ENCODE measurements around the gene FAM171A1.

Gene FAM171A1

GRCh38 chr10:15201589-15202300, 169.3 kb downstream of the FAM171A1 start:
- Histone ChIP-seq H3K4me1 (ENCODE audit: control insufficient read depth, insufficient read depth, low read length) (no peaks in the 10 kb centered on the region), H3K9ac (ENCODE audit: low read length) (no peak overlapping the region), H3K9me3 (ENCODE audit: control insufficient read depth, low read length) (no peaks in the 10 kb centered on the region), H3K27me3 (ENCODE audit: control insufficient read depth, insufficient read depth, low read length) (no peaks in the 10 kb centered on the region), H3K36me3 (ENCODE audit: control insufficient read depth, insufficient read depth, low read length) (no peaks in the 10 kb centered on the region), H3K4me3 (ENCODE audit: low read length) (no peak overlapping the region)

GRCh38 chr10:15200626-15201025, 170.5 kb downstream of the FAM171A1 start:
- Histone ChIP-seq H3K9me3 (ENCODE audit: control insufficient read depth, low read length) (no peaks in the 10 kb centered on the region), H3K4me1 (ENCODE audit: control insufficient read depth, insufficient read depth, low read length) (no peaks in the 10 kb centered on the region), H3K9ac (ENCODE audit: low read length) (no peak overlapping the region), H3K4me3 (ENCODE audit: low read length) (no peak overlapping the region), H3K36me3 (ENCODE audit: control insufficient read depth, insufficient read depth, low read length) (no peaks in the 10 kb centered on the region), H3K27me3 (ENCODE audit: control insufficient read depth, insufficient read depth, low read length) (no peaks in the 10 kb centered on the region)

GRCh38 chr10:15197911-15198310, 173.2 kb downstream of the FAM171A1 start:
- H3K36me3 ChIP-seq (ENCODE audit: control insufficient read depth, insufficient read depth, low read length), result no peaks in the 10 kb centered on the region
- no peak overlapping the region for H3K9ac ChIP-seq (ENCODE audit: low read length)
- H3K27me3 ChIP-seq (ENCODE audit: control insufficient read depth, insufficient read depth, low read length), result no peaks in the 10 kb centered on the region
- H3K9me3 ChIP-seq (ENCODE audit: control insufficient read depth, low read length), result no peaks in the 10 kb centered on the region
- H3K4me1 ChIP-seq (ENCODE audit: control insufficient read depth, insufficient read depth, low read length), result no peaks in the 10 kb centered on the region
- no peak overlapping the region for H3K4me3 ChIP-seq (ENCODE audit: low read length)

- Histone ChIP-seq H3K4me1 (ENCODE audit: control insufficient read depth, insufficient read depth, low read length) (no peaks in the 10 kb centered on the region), H3K36me3 (ENCODE audit: control insufficient read depth, insufficient read depth, low read length) (no peaks in the 10 kb centered on the region), H3K4me3 (ENCODE audit: low read length) (no peak overlapping the region), H3K9me3 (ENCODE audit: control insufficient read depth, low read length) (no peaks in the 10 kb centered on the region), H3K27me3 (ENCODE audit: control insufficient read depth, insufficient read depth, low read length) (no peaks in the 10 kb centered on the region), H3K9ac (ENCODE audit: low read length) (no peak overlapping the region)
Observed at GRCh38 chr10:15197276-15197675, 173.8 kb downstream of the FAM171A1 start.

- Histone ChIP-seq H3K4me3 (ENCODE audit: low read length) (no peak overlapping the region), H3K9ac (ENCODE audit: low read length) (no peak overlapping the region), H3K36me3 (ENCODE audit: control insufficient read depth, insufficient read depth, low read length) (no peaks in the 10 kb centered on the region), H3K4me1 (ENCODE audit: control insufficient read depth, insufficient read depth, low read length) (no peaks in the 10 kb centered on the region), H3K9me3 (ENCODE audit: control insufficient read depth, low read length) (no peaks in the 10 kb centered on the region), H3K27me3 (ENCODE audit: control insufficient read depth, insufficient read depth, low read length) (no peaks in the 10 kb centered on the region)
Observed at GRCh38 chr10:15196021-15196834, 174.9 kb downstream of the FAM171A1 start.

- Histone ChIP-seq H3K36me3 (ENCODE audit: control insufficient read depth, insufficient read depth, low read length) (no peaks in the 10 kb centered on the region), H3K27me3 (ENCODE audit: control insufficient read depth, insufficient read depth, low read length) (no peaks in the 10 kb centered on the region), H3K9ac (ENCODE audit: low read length) (no peak overlapping the region), H3K9me3 (ENCODE audit: control insufficient read depth, low read length) (no peaks in the 10 kb centered on the region), H3K4me3 (ENCODE audit: low read length) (no peak overlapping the region), H3K4me1 (ENCODE audit: control insufficient read depth, insufficient read depth, low read length) (no peaks in the 10 kb centered on the region)
Observed at GRCh38 chr10:15189133-15189885, 181.8 kb downstream of the FAM171A1 start.

- H3K4me1 ChIP-seq (ENCODE audit: control insufficient read depth, insufficient read depth, low read length), result no peaks in the 10 kb centered on the region
- no peak overlapping the region for H3K9ac ChIP-seq (ENCODE audit: low read length)
Observed at GRCh38 chr10:15188603-15189002, 182.5 kb downstream of the FAM171A1 start.

GRCh38 chr10:15183689-15184481, 187.2 kb downstream of the FAM171A1 start:
- Histone ChIP-seq H3K27me3 (ENCODE audit: control insufficient read depth, insufficient read depth, low read length) (peaks cover 5% of the 10 kb centered on the region), H3K36me3 (ENCODE audit: control insufficient read depth, insufficient read depth, low read length) (no peaks in the 10 kb centered on the region), H3K9ac (ENCODE audit: low read length) (no peak overlapping the region), H3K4me1 (ENCODE audit: control insufficient read depth, insufficient read depth, low read length) (no peaks in the 10 kb centered on the region), H3K4me3 (ENCODE audit: low read length) (no peak overlapping the region), H3K9me3 (ENCODE audit: control insufficient read depth, low read length) (no peaks in the 10 kb centered on the region)

More at GRCh38 chr10:15188603-15189002, 182.5 kb downstream of the FAM171A1 start:
- Histone ChIP-seq H3K4me3 (ENCODE audit: low read length) (no peak overlapping the region), H3K9me3 (ENCODE audit: control insufficient read depth, low read length) (no peaks in the 10 kb centered on the region), H3K27me3 (ENCODE audit: control insufficient read depth, insufficient read depth, low read length) (no peaks in the 10 kb centered on the region), H3K36me3 (ENCODE audit: control insufficient read depth, insufficient read depth, low read length) (no peaks in the 10 kb centered on the region)

- H3K9me3 ChIP-seq (ENCODE audit: control insufficient read depth, low read length), result no peaks in the 10 kb centered on the region
- H3K27me3 ChIP-seq (ENCODE audit: control insufficient read depth, insufficient read depth, low read length), result peaks cover 5% of the 10 kb centered on the region
- H3K4me1 ChIP-seq (ENCODE audit: control insufficient read depth, insufficient read depth, low read length), result no peaks in the 10 kb centered on the region
- no peak overlapping the region for H3K4me3 ChIP-seq (ENCODE audit: low read length)
- H3K36me3 ChIP-seq (ENCODE audit: control insufficient read depth, insufficient read depth, low read length), result no peaks in the 10 kb centered on the region
- H3K9ac ChIP-seq (ENCODE audit: low read length), result no peak overlapping the region
Observed at GRCh38 chr10:15182540-15183207, 188.4 kb downstream of the FAM171A1 start.

- no peaks in the 10 kb centered on the region for H3K36me3 ChIP-seq (ENCODE audit: control insufficient read depth, insufficient read depth, low read length)
- H3K9me3 ChIP-seq (ENCODE audit: control insufficient read depth, low read length), result no peaks in the 10 kb centered on the region
- H3K4me1 ChIP-seq (ENCODE audit: control insufficient read depth, insufficient read depth, low read length), result no peaks in the 10 kb centered on the region
- H3K27me3 ChIP-seq (ENCODE audit: control insufficient read depth, insufficient read depth, low read length), result peaks cover 5% of the 10 kb centered on the region
- H3K4me3 ChIP-seq (ENCODE audit: low read length), result no peak overlapping the region
- no peak overlapping the region for H3K9ac ChIP-seq (ENCODE audit: low read length)
Observed at GRCh38 chr10:15181576-15182156, 189.4 kb downstream of the FAM171A1 start.

- no peak overlapping the region for H3K4me3 ChIP-seq (ENCODE audit: low read length)
- no peaks in the 10 kb centered on the region for H3K36me3 ChIP-seq (ENCODE audit: control insufficient read depth, insufficient read depth, low read length)
- H3K9me3 ChIP-seq (ENCODE audit: control insufficient read depth, low read length), result no peaks in the 10 kb centered on the region
- H3K4me1 ChIP-seq (ENCODE audit: control insufficient read depth, insufficient read depth, low read length), result no peaks in the 10 kb centered on the region
- no peak overlapping the region for H3K9ac ChIP-seq (ENCODE audit: low read length)
- peaks cover 5% of the 10 kb centered on the region for H3K27me3 ChIP-seq (ENCODE audit: control insufficient read depth, insufficient read depth, low read length)
Observed at GRCh38 chr10:15180736-15181135, 190.4 kb downstream of the FAM171A1 start.

All from mucosa of stomach (tissue), 1 donor.